Upper lobe of left lung (tissue), 4 donors: Measurements from ENCODE around the gene EPS15.

Experiments
- EP300 ChIP-seq, 4 donors: sonication (generic); formaldehyde crosslinking; IDR thresholded peaks; one replicate each; pipeline ENCODE4 v1.5.1; 2017; ENCODE audit warnings: antibody characterized with exemption in 4 of 4, control low read depth in 2 of 4
- POLR2A ChIP-seq, 4 donors: fragments of 450-650 bp; IDR thresholded peaks; one replicate each; pipeline ENCODE4 v1.5.1; 2016 to 2017; ENCODE audit warnings: antibody characterized with exemption in 4 of 4, mild to moderate bottlenecking in 2 of 4
- POLR2AphosphoS5 ChIP-seq, 2 donors: sonication (generic); formaldehyde crosslinking; IDR thresholded peaks; one replicate each; pipeline ENCODE4 v1.5.1; 2017; ENCODE audit warnings: antibody characterized with exemption in 2 of 2
- TF ChIP-seq, protein P1 (sequence below), 6 experiments: fragments of 450-650 bp in 4 of 6; fragments of 200-600 bp in 2 of 6; sonication (generic) in 2 of 6; IDR thresholded peaks; one replicate each; pipeline ENCODE4 v1.5.1; 2016 to 2019; ENCODE audit warnings: antibody characterized with exemption in 6 of 6

DNA sequence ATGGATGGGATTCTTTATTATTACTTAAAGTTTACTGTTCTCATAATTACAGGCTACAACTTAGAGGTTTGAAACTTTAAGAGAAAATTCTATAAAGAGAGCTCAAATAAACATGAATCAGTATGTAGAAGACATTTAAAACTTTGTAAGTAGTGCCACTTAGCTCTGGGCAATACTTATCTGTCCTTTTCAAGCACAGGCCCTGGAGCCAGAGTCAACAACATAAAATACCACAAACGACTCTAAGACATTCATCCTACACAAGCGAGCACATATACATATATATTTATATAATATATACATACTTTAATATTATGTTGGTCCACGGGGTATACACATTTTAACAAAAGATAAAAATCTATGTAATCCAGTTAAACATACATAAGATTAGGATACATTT, 164.7 kb downstream of the EPS15 start:
- TF ChIP-seq, protein P1, sequence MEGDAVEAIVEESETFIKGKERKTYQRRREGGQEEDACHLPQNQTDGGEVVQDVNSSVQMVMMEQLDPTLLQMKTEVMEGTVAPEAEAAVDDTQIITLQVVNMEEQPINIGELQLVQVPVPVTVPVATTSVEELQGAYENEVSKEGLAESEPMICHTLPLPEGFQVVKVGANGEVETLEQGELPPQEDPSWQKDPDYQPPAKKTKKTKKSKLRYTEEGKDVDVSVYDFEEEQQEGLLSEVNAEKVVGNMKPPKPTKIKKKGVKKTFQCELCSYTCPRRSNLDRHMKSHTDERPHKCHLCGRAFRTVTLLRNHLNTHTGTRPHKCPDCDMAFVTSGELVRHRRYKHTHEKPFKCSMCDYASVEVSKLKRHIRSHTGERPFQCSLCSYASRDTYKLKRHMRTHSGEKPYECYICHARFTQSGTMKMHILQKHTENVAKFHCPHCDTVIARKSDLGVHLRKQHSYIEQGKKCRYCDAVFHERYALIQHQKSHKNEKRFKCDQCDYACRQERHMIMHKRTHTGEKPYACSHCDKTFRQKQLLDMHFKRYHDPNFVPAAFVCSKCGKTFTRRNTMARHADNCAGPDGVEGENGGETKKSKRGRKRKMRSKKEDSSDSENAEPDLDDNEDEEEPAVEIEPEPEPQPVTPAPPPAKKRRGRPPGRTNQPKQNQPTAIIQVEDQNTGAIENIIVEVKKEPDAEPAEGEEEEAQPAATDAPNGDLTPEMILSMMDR (IDR thresholded peaks at IDR 0.05): no peak
- TF ChIP-seq EP300 (IDR thresholded peaks at IDR 0.05) (no peak), POLR2A (IDR thresholded peaks at IDR 0.05) (no peak), POLR2AphosphoS5 (IDR thresholded peaks at IDR 0.05) (no peak)
